NCI-H1105 treated with DMSO at 0.1 percent for 48 hours (cell line): ENCODE results near the gene LAMA3.

ENCODE experiments used
- DNase-seq: peaks from one replicate; lab custom pipeline; 2025; lab: John Stamatoyannopoulos, UW

The LAMA3 gene

DNA sequence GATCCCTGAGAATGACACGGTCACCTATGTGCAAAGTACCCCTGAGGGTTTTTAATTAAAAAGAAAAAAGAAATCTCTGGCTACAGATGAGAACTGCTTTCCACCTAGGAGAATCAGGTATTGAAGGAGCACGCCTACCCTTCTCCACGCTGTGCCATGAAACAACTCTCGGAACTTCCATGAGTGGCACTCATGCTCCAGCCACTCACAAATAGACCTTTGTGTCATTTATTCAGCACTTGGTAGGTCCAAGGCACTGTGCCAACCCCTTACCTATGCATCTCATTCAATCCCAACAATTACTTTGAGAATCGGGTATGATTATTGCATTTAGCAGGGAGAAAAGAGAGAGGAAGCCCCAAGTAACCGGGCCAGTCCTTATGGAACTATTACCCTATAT is 280.4 kb downstream of the LAMA3 start:
- DNase-seq, result no peak

DNA sequence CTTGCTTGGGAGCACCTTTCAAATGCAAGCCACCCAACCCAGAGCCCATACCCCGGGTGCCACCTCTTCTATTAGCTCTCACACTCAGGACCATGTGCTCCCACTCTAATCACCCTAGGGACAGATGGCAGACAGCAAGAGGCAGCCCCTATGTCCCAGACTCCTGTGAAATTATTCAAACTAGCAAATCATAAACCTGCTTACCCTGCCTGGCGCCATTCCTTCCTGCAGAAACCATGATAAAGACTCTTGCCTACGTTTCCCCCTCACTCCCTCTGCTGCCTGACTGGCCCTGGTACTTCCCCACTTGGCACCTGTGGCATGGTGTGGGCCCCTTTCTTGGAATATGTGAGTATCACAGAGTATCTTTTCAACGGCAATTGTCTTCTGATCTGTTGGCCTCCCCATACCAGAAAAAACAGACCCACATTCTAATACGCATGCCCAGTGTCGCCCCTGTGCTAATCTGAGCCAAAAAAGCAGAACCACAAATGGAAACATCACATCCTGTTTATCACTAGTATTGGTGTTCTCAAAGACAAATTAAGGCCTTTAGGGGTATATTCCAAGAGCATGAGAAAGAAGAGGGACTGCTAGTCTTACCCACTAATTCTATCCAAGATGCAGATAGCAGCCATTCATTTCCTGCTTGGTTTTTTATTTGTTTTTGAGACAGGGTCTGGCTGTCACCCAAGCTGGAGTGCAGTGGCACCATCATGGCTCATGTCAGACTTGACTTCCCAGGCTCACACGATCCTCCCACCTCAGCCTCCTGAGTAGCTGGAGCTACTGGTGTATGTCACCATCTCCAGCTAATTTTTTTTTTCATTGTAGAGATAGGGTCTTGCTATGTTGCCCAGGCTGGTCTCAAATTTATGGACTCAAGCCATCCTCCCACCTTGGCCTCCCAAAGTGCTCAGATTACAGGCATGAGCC is 281.2 kb downstream of the LAMA3 start:
- no peak for DNase-seq

GRCh38 chr18:23971097-23971440 is 281.8 kb downstream of the LAMA3 start:
- no peak for DNase-seq

- DNase-seq, result no peak
These were observed 282.5 kb downstream of the LAMA3 start for GRCh38 chr18:23971666-23972230.

DNA sequence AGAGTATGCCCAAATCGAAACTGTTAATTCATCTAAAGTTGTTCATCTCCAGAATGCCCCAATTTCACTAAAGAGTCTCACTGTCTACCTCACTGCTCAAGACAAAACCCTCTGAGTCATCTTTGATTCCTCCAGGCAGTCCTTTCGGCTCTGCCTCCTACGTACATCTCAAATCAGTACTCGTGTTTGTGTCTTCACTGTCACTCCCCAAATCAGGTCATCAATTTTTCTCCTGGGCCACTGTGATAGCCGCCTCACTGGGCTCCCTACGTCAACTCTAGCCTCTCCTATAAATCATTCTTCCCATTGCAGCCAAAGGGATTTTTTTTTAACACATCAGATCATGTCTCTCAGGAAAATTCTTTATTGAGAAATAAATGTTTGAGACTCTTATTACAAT is 283.2 kb downstream of the LAMA3 start:
- DNase-seq, result no peak

GRCh38 chr18:23977103-23977502 is 287.9 kb downstream of the LAMA3 start:
- DNase-seq, result no peak

DNA sequence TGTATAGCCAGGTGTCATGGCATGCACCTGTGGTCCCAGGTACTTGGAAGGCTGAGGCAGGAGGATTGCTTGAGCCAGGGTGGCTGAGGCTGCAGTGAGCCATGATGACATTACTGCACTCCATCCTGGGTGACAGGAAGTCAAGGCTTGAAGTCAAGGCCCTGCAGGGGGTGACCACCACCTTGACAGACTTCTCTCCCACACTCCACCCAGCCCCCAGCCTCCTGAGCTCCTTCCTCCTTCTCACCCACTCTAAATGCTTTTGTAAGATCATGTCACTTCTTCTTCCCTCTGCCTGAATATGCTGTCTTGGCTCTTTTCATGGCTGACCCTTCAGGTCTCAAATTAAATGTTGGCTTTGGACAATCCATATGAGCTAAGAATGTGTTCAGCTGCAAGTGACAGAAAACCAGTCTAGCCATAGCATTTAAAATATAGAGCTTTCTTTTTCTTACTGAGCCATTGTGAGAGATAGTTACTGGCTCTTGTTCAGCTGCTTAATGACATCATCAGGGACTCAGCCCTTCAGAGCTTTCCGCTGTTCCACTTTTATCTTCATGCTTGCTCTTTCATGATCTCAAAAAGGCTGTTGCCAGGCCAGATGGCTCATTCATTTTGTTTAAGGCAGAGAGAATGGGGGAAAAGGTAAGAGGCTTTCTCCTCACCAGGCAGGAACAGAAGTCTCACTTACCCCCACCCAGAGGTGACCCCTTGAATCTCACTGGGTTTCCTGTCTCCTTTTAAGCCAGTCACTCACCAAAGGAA is 288.6 kb downstream of the LAMA3 start:
- no peak for DNase-seq

DNA sequence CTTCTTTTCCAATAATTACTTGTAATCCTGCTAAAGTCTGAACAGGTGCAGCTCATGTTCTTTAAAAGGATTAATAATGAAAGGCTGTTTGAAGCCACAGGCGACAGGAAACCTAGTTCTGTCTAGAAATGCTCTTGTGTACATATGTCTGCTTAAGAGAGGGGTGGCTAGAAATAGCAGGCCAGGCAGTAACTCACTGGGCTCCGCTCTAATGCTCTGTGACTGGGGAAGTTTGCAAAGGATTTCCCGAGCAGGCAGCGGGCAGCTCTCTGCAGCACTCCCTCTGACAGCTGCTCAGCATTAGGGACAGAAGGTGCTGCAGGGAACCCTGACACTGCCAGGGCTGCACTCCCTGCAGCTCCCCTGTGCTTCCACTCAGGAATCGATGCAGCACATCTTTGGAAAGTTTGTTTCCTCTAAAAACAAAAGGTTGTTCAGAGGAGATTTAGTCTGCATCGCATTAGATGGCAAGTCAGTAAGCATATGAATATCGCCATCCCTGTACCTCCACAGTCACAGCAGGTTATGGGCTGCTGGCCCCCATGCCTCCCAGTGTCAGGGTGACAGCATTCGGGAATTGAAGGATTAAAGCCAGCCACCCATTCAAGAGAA is 292.2 kb downstream of the LAMA3 start:
- DNase-seq, result no peak

DNA sequence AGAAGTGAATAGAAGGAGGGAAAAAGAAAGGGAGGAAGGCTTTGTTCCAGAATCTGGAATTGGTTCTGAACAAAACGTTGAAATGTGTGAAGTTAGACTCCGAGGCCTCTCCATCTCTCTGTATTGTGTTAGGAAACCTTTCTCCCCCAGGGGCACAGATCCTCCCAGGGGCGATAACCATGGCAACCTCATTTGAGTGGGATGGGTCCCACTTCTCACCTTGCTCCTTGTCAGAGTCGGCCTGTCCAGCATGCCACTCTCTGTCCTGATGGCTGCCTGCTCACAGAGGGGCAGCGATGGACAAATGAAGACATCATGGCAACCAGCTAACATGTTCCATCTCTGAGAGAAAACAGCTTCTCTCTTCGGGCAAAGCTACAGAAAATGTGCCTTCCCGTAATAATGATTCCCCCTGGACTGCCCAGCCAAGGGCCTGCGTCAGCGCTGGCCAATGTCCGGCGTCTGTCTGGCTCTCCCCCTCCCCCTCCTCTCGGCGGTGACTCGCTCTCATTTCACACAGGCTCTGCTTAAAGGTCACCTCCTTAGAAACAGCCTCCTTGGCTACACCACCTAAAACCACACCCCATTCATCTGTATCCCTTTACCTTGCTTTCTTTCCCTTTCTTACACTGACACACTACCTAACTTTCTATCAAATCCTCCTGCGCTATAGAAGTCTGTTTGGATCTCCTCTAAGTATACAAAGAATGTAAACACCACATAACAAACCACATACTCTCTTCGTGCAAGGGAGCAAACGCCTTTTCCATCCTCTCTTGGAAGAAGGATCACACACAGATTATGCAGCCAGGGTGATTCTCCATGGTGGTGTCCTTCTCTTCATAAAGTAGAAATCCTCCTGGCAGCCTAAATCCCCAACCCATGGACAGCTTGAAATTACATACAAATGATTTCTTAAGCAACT is 293.2 kb downstream of the LAMA3 start:
- no peak for DNase-seq

GRCh38 chr18:23983112-23983511 is 293.9 kb downstream of the LAMA3 start:
- no peak for DNase-seq

- DNase-seq, result no peak
These were observed 297.5 kb downstream of the LAMA3 start for GRCh38 chr18:23986600-23987359.

- DNase-seq, result no peak
These were observed 301.5 kb downstream of the LAMA3 start for GRCh38 chr18:23990474-23991410.

DNA sequence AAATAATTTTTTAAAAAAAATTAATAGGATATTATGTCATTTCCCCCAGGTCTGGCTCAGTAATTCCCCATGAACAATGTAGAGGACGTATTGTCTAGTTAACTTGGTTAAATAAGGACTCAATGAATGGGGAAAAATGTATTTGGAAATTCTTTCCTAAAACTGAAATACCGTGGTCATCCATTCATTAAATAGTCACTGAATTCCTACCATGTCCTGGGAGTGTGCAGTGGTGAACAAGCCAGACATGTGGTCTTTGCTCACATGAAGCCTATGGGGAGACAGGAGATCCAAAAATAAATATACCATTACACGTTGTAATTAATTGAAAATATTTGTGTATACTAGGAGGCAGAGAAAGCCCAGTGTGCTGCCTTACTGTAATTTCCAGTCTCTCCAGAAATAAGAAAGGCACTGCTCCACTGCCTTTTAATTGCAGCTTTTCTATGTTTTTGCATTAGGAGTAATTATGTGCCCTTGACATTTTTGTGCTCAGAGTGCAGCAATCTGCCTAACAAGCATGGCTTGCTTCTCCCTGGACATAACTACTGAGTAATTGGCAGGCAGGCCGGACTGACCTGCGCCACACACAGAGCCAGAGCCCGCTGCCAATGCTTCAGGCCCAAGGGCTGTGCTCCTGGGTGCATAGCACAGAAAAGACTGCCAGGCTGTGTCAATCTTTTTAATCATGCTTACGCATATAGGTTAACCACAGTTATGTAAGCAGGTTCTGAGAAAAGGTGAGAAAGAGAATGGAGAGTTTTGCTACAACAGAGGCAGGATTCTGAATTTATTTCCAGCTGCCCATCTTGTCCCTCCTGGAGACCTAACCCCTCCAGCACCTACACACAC is 303.1 kb downstream of the LAMA3 start:
- peak; percentile 38 for DNase-seq

DNA sequence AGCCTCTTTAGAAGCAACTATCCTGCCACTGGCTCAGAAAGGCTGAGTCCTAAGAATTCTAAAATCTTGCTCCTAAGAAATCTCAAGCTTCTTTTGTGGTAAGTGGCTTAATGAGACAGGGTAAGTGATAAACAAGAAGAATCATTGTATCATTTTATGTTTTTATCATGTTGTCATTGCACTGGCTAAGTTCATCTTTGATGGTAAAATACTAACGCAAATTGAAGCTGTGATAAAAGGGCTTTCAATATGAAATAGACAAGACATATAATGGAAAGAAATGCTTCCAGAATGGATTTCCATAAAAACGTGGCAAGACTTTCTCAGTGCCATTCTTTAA is 303.7 kb downstream of the LAMA3 start:
- no peak for DNase-seq

- peak; percentile 99 for DNase-seq
These were observed 305.2 kb downstream of the LAMA3 start for GRCh38 chr18:23994361-23994902.

- DNase-seq, result no peak
These were observed 305.9 kb downstream of the LAMA3 start for GRCh38 chr18:23995180-23995579.

GRCh38 chr18:23998018-23998417 is 308.8 kb downstream of the LAMA3 start:
- DNase-seq, result no peak

DNA sequence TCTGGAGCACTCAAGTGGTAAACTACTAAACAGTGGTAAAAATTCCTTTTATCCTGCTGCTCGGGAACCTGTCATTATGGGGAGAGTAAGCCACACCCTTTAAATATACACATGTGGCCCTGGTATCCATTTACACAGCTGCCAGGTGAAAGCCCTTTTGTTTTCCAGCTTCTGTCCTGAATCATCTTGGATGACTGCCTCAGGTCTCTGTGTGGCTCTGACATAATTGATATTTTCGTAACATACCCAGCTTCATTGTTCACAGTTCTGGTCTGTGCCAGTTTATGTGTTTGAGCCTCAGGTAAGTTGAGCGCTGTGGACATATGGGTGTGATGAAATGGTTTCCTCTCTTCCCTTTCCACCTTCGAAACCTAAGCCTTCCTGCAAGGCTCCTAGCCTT is 309.6 kb downstream of the LAMA3 start:
- DNase-seq, result peak; percentile 98
